ENCODE data around the gene PDE9A.

The PDE9A gene

DNA sequence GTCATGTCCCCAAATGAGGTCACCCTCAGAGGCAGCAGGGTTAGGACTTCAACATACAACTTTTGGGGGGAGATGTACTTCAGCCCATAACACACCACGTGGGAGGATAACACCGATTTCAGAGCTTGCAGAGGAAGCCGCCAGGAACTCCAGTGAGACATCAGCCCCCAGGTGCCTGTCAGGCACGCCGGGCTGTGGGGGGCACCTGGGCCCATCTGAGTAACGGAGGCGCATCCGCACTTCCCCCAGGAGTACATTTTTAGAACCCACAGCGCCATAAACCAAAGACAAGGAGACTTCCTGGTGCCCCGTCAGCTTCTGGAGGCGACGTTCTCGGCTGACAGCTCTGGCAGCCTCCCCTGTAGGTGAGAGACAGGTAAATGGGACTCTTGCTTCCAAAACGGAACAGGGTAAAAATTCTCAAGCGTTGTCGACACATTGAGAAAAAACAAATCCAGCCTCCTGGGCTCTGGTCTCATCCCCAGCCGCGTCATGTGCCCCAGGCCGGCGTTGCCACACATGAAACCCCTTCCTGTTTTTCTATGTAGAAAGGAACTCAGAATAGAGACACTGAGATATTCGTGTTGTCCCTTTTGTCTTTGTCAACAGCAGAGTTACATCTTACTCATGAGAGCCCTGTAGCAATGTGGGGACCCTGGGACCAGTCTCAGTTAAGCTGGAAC is 93.3 kb downstream of the PDE9A start:
- TF ChIP-seq, protein P1, sequence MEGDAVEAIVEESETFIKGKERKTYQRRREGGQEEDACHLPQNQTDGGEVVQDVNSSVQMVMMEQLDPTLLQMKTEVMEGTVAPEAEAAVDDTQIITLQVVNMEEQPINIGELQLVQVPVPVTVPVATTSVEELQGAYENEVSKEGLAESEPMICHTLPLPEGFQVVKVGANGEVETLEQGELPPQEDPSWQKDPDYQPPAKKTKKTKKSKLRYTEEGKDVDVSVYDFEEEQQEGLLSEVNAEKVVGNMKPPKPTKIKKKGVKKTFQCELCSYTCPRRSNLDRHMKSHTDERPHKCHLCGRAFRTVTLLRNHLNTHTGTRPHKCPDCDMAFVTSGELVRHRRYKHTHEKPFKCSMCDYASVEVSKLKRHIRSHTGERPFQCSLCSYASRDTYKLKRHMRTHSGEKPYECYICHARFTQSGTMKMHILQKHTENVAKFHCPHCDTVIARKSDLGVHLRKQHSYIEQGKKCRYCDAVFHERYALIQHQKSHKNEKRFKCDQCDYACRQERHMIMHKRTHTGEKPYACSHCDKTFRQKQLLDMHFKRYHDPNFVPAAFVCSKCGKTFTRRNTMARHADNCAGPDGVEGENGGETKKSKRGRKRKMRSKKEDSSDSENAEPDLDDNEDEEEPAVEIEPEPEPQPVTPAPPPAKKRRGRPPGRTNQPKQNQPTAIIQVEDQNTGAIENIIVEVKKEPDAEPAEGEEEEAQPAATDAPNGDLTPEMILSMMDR (IDR thresholded peaks at IDR 0.05; ENCODE audit: low read depth, low read length) = no peak
- H3K4me3 ChIP-seq (ENCODE audit: low read depth, low read length) = no peak overlapping the region

DNA sequence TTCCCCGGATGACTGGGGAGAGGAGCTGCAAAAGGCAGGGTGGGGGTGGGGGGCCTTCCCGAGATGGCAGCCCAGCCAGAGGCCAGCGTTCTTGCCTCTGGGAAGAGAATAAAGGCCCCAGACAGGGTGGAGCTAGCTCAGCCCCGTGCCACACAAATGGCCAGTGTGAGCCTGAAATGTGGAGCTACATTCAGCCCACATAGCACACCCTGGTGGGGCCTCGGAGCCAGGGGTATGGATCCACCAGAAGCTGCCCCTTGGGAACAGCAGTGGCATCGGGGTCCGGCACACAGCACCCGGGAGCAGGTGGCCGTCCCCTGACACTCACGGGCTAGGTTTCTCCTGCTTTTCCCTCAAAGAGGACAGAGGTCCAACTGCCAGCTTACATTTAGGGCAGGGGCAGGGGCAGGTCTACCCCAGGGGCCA is 93.9 kb downstream of the PDE9A start:
- no peak overlapping the region for H3K4me3 ChIP-seq (ENCODE audit: low read depth, low read length)
- TF ChIP-seq, protein P1 (IDR thresholded peaks at IDR 0.05; ENCODE audit: low read depth, low read length) = no peak

DNA sequence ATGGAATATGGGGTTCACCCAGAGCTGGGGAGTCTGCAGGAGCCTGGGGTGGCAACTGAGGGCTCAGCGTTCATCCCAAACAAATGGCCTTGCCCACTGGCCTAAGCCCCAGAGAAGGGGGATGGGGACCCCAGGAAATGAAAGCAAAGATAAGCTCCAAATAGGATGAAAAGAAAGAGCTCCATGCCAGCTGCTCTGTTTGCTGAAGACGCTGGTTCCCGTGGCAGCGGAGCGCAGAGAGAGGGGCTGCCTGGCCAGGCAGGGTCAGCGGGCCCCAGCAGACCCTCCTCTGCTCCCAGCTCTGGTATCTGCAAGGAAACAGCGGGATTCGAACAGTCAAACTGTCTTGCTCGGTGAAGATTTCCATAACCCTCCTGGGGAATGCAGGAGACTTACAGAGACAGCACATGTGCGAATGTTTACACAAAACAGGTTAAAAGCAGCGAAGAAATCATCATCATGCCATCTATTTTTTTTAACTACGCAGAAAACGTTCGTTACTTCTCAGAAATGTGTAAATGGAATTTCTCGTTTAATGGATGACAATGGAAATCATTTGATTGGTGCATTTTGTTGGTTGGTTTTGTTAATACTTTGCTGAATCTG is 94.4 kb downstream of the PDE9A start:
- TF ChIP-seq, protein P1 (IDR thresholded peaks at IDR 0.05; ENCODE audit: low read depth, low read length) = no peak
- H3K4me3 ChIP-seq (ENCODE audit: low read depth, low read length) = no peak overlapping the region

DNA sequence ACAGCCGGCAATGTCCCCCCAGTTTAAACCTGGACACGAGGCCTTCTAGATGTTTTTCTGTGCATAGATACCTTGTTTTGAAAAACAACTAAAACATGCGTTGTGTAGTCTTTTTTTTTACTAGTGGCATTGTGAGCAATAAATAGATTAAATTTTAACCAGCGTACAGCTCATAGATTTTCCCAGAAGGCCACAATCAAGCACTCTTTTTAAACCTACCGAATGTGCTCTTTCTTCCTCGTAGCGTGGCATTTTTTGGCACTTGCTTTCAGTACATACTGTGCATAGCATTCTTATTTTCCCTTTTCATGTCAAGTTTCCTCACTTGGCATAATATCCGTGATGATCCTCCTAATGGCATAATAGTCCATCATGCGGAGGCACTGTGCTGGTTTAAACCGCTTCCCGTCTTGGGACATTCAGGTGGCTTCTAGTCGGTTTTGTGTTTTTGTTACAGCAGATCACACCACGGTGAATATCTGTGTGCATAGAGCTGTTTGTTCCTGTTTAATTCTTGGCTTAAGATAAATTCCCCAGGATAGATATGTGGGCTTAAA is 95.3 kb downstream of the PDE9A start:
- no peak overlapping the region for H3K4me3 ChIP-seq (ENCODE audit: low read depth, low read length)
- TF ChIP-seq, protein P1 (IDR thresholded peaks at IDR 0.05; ENCODE audit: low read depth, low read length) = no peak

DNA sequence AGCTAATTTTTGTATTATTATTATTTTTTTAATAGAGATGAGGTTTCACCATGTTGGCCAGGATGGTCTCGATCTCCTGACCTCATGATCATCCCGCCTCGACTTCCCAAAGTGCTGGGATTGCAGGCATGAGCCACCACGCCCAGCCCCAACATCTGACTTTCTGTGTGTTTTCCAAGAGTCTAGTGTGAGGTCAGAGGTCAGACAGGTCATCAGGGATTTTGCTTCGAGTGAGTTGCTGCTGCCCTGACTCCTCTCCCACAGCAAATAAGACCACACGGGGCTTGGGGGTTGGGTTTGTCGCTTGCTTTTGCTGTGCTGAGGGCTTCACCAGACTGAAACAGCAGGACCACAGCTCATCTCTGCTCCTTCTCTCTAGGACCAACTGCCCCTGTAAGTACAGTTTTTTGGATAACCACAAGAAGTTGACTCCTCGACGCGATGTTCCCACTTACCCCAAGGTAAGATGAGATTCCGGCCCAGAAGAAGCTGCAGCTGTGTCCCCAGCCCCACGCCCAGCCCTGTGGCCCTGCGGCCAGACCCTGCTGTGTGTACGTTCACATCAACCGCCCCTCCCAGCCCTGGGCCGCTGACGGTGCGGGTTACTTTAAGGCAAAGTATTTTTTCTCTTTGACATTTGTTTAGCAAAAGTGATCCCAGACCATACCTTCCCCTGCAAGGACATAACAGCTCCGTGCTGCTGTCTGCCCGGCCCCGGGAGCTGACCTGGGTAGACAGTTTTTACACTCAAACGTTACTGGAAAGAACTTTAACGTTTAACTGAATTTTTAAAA is 97.5 kb downstream of the PDE9A start:
- TF ChIP-seq, protein P1 (IDR thresholded peaks at IDR 0.05; ENCODE audit: low read depth, low read length) = no peak
- no peak overlapping the region for H3K4me3 ChIP-seq (ENCODE audit: low read depth, low read length)

DNA sequence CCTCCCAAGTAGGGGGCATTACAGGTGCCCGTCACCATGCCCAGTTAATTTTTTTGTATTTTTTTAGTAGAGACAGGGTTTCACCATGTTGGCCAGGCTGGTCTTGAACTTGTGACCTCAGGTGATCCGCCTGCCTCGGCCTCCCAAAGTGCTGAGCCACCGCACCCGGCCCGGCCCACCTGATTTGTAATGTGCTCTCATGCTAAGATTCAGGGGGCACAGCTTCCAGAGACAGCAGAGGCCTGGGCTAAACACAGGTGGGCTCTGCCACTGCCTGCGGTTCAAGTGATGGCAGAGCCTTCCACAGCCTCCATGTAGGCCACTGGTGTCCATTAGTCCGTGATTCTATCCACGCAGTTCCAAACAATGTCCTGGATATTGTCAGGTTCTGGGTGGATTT is 98.4 kb downstream of the PDE9A start:
- TF ChIP-seq, protein P1 (IDR thresholded peaks at IDR 0.05; ENCODE audit: low read depth, low read length) = no peak
- no peak overlapping the region for H3K4me3 ChIP-seq (ENCODE audit: low read depth, low read length)
